GM21526 (cell line): ENCODE results near the gene GTF3C5.
"Not testable (repeated sequence)": the region's sequence is repeated elsewhere in the genome, so short reads cannot be mapped to it uniquely, and the experiment has no call there.

Experiments
- ATAC-seq: cut with Tn5 transposase; IDR thresholded peaks from one replicate; pipeline ENCODE4 v1.9.1; 2021; ENCODE audit warnings: moderate library complexity; ENCODE audit not compliant: unreplicated experiment, low FRiP score

GTF3C5 gene

DNA sequence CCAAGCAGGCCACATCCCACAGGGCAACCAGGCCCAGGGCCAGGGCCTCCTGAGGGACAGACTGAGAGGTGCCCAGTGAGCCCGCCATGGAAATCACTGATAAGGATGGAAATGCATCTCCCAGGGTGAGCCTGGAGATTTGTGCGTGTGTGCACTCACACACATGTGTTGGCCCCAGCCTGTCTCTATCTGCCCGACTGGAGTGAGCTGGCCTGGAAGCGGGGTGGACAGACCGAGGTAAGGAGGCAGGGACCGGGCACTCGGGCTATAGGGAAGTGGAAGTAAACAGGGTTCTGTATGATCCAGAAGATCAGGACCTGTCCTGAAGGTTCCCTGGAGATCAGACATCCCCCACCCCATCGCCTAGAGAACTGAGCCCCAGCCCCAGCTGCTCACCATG lies 34.9 kb upstream of the GTF3C5 start:
- no peak for ATAC-seq

DNA sequence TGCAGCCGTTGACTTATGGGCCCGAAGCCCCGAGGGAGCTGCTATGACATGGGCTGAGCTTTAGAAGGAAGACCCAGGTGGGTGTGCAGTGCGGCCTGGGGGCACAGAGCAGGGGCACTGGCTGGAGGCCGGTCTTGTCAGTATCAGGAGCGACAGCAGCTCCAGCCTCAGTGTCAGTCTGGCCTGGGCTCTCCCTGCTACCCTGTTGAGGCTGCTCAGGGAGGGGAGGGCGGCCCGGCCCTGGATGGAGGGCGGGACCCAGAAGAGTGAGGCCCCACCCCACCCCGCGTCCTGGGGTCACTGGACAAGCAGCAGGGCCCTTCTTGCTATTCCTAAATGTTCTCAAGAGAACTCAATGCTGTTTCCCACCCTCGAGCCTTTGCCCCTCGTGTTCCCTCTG lies 34.3 kb upstream of the GTF3C5 start:
- ATAC-seq = no peak

DNA sequence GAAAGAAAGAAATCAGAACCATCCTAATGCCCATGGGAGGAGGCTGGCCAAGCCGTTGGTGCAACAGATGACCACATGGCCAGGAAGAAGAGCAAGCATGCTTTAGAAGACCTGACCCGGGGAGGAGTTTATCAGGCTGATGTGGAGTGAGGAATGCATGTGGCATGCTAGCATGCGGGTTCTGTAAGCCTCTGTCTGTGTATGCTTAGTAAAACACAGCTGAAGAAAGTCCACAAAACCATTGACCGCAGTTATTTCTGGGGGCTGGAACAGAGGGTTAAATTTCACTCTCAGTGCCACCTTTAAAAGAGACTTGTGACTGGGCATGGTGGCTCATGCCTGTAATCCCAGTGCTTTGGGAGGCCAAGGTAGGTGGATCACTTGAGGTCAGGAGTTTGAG lies 33.2 kb upstream of the GTF3C5 start:
- ATAC-seq = no peak

GRCh38 chr9:132998221-132998620 lies 32.6 kb upstream of the GTF3C5 start:
- not testable (repeated sequence) for ATAC-seq

DNA sequence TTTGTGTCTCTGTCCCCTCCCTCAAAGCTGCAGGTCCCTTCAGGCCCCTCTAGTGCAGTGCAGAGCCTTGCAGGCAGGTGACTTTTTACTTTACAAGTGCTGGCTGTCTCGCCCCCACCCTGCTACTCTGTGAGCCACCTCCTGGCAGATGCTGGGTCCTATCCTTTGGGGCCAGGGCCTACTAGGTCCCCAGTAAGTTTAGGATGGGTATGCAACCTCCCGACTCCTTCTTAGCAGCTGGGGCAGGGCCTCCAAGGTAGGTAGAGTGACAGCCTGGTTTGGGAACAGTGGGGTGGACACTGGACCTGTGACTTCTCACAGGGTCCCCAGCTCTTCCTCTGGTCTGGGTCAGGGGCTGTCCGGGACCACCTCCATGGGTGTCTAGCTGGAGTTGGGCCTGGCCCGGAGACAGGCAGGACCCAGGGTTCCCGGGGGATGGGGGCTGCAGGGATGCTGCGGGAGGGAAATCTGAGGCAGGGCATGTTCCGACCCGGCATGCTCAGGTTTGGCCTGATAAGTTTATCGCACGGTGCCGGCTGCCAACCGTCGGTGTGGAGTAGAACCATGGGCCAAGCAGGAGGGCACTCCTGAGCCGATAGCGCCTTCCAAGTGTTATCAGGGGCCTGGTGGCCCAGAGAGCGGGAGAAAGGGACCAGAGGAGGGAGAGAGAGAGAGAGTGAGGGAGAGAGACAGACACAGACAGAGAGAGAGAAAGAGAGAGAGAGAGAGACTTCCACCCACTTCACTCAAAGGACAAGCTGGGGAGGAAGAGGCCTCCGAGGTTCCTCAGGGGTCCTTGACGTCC lies 31.8 kb upstream of the GTF3C5 start:
- no peak for ATAC-seq

GRCh38 chr9:133002147-133003070 lies 28.4 kb upstream of the GTF3C5 start:
- no peak for ATAC-seq

DNA sequence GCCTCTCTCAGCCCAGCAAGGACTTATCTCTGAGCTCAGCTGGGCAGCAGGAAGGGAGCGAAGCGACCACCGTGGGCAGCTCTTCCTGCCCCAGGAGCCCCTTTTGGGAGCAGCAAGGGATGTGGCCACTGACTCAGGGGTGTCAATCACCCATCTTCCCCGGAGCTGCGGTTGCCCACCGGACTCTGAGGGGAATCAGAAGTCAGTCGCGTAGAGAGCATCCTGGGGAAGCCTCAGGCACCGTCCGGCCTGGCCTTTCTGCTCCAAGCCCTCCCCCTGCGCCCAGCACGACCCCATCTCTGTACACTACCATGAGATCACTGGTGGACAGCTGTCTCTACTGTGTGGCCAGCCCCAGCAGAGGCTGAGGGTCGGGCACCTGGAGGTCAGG lies 27.7 kb upstream of the GTF3C5 start:
- no peak for ATAC-seq

- no peak for ATAC-seq
Observed at GRCh38 chr9:133003671-133004090, 27.1 kb upstream of the GTF3C5 start.

- ATAC-seq = no peak
Observed at GRCh38 chr9:133004091-133004998, 26.5 kb upstream of the GTF3C5 start.

- ATAC-seq = no peak
Observed at GRCh38 chr9:133004999-133005760, 25.6 kb upstream of the GTF3C5 start.

GRCh38 chr9:133005957-133006356 lies 24.8 kb upstream of the GTF3C5 start:
- no peak for ATAC-seq

- ATAC-seq = no peak
Observed at GRCh38 chr9:133006731-133007352, 24.0 kb upstream of the GTF3C5 start.

DNA sequence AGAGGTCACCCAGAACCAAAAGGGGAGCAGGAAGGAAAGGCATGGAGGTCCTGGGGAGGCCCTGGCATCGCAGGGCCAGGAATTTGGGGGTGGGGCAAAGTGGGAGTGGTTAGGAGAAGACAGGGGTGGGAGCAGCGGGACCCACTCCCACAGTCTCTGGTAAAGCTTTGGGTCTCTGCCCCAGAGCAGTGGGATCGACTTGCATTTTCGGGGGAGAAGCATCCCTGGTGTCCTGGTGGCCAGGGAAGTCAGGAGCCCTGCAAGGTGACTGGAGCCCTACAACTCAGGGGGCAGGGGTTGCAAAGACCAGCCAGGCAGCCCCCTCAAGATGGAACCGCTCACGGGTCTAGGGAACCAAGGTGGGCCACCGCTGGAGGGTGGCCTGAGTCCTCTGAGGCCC lies 22.4 kb upstream of the GTF3C5 start:
- no peak for ATAC-seq

DNA sequence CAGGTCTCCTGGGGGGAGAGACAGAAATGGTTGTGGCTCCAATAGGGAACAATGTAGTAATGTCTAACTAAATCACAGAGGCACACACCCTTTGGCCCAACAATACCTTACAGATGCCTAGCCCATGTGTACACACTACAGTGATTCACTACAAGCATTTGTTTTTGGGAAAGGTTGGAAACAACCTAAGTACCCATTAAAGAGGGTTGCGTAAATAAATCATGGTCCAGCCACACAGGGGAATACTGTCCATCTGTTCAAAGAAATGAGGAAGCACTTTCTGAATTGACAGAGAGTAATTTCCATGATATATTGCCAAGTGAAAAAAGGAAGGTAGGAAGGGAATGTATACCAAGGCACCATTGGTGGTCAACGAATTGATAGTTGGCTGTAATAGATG lies 22.0 kb upstream of the GTF3C5 start:
- no peak for ATAC-seq

GRCh38 chr9:133009906-133010582 lies 20.8 kb upstream of the GTF3C5 start:
- no peak for ATAC-seq

DNA sequence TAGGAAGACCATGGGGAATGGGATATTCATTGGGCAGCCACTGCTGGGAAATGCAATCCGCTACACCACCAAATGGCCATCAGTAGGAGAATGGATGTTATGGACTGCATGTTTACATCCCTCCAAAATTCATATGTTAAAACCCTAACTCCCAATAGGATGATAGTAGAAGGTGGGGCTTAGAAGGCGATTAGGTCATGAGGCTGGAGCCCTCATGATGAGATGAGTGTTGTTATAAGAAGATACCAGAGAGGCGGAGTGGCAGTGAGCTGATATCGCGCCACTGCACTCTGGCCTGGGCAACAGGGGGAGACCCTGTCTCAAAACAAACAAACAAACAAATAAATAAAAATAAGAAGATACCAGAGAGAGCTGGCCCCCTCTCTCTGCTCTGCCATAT lies 16.1 kb upstream of the GTF3C5 start:
- ATAC-seq = no peak

GRCh38 chr9:133023117-133023890 lies 7.5 kb upstream of the GTF3C5 start:
- ATAC-seq = no peak

- ATAC-seq = no peak
Observed at GRCh38 chr9:133026426-133026825, 4.4 kb upstream of the GTF3C5 start.
